Epithelial cell of proximal tubule (primary cell): Measurements from ENCODE around the gene PLSCR1. TPM values are rescaled to one million over a fixed set of nuclear protein-coding genes. Genes with fewer than 3 reads are reported as not detected.

ENCODE experiments used
- DNase-seq: peaks from one replicate; pipeline ENCODE4 v3.0.0-alpha.2; 2011; ENCODE audit warnings: low read depth
- H3K4me3 ChIP-seq: 2 replicates; pipeline ENCODE4 v1.5.1; 2011; ENCODE audit warnings: low read depth, mild to moderate bottlenecking, low read length
- total RNA-seq: library from RNA; depleted of rRNA; stranded (reverse); fragments of >200 nt; gene quantifications from 2 replicates; pipeline ENCODE4 v1.2.3, GENCODE V29; 2015
- TF ChIP-seq, protein P1 (sequence below): conservative IDR thresholded peaks from 2 replicates; pipeline ENCODE4 v1.5.1; 2012; ENCODE audit warnings: low read depth, mild to moderate bottlenecking, low read length

The PLSCR1 gene
- total RNA-seq, 1 donor from 2014 or later, result 124 TPM

DNA sequence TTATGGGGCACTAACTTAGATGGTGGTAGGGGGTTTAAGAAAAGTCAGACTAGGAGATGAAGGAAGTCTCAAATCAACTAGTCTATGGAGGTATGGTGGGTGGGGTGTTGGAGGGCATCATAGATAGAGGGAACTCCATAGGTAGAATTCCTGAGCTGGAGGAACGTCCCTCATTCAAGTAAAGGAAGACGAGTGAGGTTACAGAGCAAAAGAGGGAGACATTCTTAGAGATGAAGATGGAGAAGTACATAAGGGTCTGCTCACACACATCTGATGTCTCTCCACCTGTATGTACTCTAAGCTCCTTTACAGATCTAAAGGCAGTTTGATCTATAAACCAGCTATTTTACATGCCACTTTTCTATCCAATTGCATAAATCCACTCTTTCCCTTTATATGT is 1.4 kb downstream of the PLSCR1 start:
- H3K4me3 ChIP-seq, result peak overlapping the region; percentile 85
- DNase-seq, result no peak
- TF ChIP-seq, protein P1, sequence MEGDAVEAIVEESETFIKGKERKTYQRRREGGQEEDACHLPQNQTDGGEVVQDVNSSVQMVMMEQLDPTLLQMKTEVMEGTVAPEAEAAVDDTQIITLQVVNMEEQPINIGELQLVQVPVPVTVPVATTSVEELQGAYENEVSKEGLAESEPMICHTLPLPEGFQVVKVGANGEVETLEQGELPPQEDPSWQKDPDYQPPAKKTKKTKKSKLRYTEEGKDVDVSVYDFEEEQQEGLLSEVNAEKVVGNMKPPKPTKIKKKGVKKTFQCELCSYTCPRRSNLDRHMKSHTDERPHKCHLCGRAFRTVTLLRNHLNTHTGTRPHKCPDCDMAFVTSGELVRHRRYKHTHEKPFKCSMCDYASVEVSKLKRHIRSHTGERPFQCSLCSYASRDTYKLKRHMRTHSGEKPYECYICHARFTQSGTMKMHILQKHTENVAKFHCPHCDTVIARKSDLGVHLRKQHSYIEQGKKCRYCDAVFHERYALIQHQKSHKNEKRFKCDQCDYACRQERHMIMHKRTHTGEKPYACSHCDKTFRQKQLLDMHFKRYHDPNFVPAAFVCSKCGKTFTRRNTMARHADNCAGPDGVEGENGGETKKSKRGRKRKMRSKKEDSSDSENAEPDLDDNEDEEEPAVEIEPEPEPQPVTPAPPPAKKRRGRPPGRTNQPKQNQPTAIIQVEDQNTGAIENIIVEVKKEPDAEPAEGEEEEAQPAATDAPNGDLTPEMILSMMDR, result no peak

DNA sequence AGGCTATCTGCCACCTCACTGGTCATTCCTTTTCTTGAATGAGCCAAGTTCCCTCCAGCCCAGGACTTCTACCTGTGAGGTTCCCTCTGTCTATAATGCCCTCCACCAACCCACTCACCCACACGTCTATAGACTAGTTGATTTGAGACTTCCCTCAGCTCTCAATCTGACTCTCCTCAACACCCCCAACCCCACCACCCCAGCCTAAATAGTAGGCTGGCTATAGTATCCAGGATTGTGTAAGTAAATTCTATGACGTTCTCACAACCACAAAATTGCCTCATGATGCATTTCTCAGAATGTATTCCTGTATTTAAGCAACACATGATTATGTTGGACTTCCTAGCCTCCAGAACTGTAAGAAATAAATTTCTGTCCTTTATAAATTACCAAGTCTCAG is 2.2 kb downstream of the PLSCR1 start:
- TF ChIP-seq, protein P1, result no peak
- peak overlapping the region; percentile 85 for H3K4me3 ChIP-seq
- no peak for DNase-seq

DNA sequence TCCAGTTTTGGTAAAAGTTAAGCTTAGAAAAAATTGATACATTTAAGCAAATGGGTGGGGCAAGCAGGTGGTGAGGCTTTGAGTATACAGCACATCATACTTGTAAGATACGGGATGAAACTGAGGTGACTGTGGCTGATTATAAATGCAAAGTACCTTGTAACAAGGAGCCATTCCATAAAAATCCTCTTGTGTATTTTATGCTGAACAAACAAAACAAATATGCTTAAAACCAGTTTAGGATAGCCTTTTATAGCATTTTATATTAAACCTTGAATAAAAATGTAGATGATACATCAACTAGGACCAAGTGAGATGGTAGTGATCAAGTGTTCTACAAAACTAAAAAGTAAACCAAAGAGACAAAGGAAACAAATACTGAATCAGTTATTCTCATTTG is 3.4 kb downstream of the PLSCR1 start:
- H3K4me3 ChIP-seq, result peak overlapping the region; percentile 9
- DNase-seq, result no peak
- TF ChIP-seq, protein P1, result no peak

DNA sequence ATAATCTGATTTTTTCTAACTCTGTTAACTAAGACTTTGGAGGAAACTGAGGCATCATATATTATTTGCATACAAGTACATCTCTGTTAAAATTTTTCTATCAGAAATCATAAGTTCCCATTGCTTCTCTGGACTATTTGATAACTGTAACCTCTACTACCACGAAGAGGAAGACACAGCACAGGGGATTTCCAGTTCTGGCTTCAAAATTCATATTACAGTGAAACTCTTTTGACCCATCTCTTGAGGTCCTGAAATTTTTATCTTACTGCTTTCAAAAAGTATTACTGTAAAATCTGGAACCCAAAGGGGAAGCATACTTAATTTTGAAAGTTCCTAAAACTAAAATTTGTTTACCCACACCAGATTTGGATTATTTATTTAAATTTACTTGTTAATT is 4.2 kb downstream of the PLSCR1 start:
- no peak for DNase-seq
- TF ChIP-seq, protein P1, result no peak

DNA sequence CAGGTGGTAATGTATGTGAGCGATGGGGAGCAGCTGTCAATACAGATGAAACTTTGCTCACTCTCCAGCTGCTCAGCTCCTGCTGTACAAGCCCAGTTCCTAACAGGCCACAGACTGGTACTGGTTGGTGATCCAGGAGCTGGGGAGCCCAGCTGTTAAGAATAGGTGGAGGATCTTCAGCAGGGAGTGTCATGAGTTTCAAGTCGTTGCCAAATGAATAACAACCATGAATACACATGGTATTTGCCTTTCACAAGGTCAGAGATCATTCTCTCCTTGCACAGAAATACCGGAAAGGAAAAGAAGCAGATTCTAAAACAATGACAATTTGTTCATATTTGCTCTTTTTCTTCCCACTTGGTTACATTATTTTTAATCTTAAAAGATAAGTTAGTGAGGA is 5.1 kb downstream of the PLSCR1 start:
- no peak overlapping the region for H3K4me3 ChIP-seq

More for the DNA sequence above, 4.2 kb downstream of the PLSCR1 start:
- no peak overlapping the region for H3K4me3 ChIP-seq

DNA sequence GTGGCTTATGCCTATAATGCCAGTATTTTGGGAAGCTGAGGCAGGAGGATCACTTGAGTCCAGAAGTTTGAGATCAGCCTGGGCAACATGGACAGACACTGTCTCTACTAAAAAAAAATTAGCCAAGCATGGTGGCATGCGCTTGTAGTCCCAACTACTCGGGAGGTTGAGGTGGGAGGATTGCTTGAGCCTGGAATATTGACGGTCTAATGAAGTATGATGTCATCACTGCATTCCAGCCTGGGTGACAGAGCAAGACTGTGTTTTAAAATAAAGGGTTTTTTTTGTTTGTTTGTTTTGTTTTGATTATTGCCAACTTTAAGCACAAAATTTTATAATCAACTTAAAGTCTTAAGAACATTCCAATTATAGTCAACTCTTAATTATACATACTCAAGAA is 6.8 kb downstream of the PLSCR1 start:
- no peak overlapping the region for H3K4me3 ChIP-seq
- no peak for DNase-seq
- TF ChIP-seq, protein P1, result no peak

More for the DNA sequence above, 5.1 kb downstream of the PLSCR1 start:
- no peak for DNase-seq
- TF ChIP-seq, protein P1, result no peak

DNA sequence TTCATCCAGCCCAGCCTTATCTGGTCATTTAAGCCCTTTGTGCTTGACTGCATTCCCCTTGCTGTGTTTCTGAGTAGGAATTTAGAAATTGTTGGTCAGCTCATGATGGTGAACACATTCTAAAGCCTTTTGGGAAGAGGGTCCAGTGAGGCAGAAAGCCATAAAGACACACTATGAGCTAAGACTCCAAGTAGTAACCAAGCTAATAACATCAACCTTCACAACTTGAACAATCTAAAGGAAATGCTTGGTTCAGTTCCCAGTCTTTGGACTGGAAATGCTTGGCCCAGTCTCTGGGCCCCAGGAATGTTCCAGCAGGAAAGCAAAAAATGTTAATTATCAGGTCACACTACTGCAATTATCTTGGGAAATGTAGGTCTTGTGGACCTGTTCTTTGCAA is 7.7 kb downstream of the PLSCR1 start:
- DNase-seq, result peak; percentile 84
- TF ChIP-seq, protein P1, result no peak

More for the DNA sequence above, 7.7 kb downstream of the PLSCR1 start:
- no peak overlapping the region for H3K4me3 ChIP-seq
